GM12864 (cell line): Measurements from ENCODE around the gene MYL2.

Experiments used
- DNase-seq: peaks from one replicate; pipeline ENCODE4 v3.0.0-alpha.2; 2011; ENCODE audit warnings: low read depth
- H3K4me3 ChIP-seq: 2 replicates; pipeline ENCODE4 v1.5.1; 2011; ENCODE audit warnings: mild to moderate bottlenecking, low read depth, low read length, control low read depth
- TF ChIP-seq, protein P1 (sequence below): IDR thresholded peaks from 2 replicates; pipeline ENCODE4 v1.5.1; 2011; ENCODE audit warnings: low read depth, mild to moderate bottlenecking, moderate library complexity, low read length, control low read depth, inconsistent platforms; ENCODE audit errors: missing control alignments

The MYL2 gene

GRCh38 chr12:110948041-110948440 lies 27.7 kb upstream of the MYL2 start:
- TF ChIP-seq, protein P1, sequence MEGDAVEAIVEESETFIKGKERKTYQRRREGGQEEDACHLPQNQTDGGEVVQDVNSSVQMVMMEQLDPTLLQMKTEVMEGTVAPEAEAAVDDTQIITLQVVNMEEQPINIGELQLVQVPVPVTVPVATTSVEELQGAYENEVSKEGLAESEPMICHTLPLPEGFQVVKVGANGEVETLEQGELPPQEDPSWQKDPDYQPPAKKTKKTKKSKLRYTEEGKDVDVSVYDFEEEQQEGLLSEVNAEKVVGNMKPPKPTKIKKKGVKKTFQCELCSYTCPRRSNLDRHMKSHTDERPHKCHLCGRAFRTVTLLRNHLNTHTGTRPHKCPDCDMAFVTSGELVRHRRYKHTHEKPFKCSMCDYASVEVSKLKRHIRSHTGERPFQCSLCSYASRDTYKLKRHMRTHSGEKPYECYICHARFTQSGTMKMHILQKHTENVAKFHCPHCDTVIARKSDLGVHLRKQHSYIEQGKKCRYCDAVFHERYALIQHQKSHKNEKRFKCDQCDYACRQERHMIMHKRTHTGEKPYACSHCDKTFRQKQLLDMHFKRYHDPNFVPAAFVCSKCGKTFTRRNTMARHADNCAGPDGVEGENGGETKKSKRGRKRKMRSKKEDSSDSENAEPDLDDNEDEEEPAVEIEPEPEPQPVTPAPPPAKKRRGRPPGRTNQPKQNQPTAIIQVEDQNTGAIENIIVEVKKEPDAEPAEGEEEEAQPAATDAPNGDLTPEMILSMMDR: no peak
- DNase-seq: no peak

GRCh38 chr12:110943373-110943772 lies 23.0 kb upstream of the MYL2 start:
- DNase-seq: no peak
- TF ChIP-seq, protein P1: no peak
- H3K4me3 ChIP-seq: no peak overlapping the region

More at GRCh38 chr12:110948041-110948440, 27.7 kb upstream of the MYL2 start:
- H3K4me3 ChIP-seq: no peak overlapping the region

DNA sequence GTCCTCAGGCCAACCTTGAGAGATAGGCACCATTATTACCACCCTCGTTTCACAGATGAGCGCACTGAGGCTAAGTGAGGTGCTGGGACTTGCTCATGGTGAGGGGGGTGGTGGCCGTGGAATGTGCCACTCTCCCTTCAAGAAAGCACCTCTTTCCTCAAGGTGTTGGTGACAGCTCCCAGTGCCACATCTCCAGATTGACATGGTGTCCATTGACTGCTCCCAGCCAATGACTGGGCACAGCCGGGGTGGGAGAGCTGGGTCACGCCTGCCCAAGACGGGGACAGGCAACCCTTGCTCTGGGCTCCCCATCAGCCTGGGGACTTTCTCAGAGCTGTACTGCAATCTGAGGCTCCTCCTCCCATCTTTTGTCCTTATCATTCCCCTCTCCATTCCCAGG lies 21.0 kb upstream of the MYL2 start:
- TF ChIP-seq, protein P1: no peak
- DNase-seq: no peak
- no peak overlapping the region for H3K4me3 ChIP-seq

GRCh38 chr12:110940933-110941332 lies 20.6 kb upstream of the MYL2 start:
- no peak overlapping the region for H3K4me3 ChIP-seq
- DNase-seq: no peak
- TF ChIP-seq, protein P1: no peak

- no peak for DNase-seq
- no peak overlapping the region for H3K4me3 ChIP-seq
- TF ChIP-seq, protein P1: no peak
These were observed 19.9 kb upstream of the MYL2 start for GRCh38 chr12:110940296-110940695.

DNA sequence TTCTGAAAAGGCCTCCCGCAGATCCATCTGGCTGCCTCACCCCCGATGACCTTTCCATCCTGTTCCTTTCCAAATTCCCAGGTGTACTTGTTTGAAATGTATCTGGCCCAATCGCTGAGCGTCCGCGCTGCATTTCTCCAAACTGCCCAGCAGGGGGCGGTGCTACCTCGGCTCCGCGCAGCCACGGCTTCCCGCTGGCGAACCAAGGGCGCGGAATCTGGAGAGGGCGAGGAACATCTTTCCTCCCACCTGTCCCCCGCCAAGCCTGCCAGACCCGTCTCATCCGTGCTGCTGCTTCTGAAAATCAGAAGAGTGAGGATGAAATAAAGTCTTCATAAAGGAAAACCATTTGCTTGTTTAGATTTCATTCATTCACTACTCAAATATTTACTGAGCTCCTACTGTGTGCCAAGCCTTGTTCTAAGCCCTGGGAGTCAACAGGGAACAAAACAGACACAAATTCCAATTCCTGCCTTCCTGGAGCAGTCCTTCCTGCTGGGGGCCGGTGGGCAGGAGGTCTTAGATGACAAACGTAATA lies 16.8 kb upstream of the MYL2 start:
- no peak for DNase-seq
- no peak overlapping the region for H3K4me3 ChIP-seq
- TF ChIP-seq, protein P1: peak; percentile 93

DNA sequence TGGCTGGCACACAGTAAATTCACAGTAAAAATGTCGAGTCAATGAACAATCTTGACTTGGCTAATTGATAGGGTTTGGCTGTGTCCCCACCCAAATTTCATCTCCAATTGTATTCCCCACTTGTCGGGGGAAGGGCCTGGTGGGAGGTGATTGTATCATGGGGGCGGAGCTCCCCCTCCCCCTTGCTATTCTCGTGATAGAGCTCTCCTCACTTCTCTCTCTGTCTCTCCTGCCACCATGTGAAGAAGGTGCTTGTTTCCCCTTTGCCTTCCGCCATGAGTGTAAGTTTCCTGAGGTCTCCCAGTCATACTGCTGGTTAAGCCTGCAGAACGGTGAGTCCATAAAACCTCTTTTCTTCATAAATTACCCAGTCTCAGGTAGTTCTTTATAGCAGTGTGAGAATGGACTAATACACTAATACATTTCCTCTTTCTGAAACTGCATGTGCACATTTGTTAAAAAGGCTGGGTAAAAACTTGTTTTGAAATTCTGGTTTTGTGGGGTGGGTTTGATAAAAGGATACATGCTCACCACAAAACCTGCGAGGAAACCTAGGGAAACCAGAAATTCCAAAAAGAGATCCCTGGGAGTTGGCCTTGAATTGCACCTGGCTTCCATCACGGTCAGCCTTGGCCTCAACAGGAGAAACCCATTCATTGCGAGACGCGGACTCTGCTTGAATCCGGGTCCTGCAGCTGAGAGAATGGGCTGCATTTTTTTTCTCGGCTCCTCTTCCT lies 16.2 kb upstream of the MYL2 start:
- no peak overlapping the region for H3K4me3 ChIP-seq
- no peak for DNase-seq

More for the DNA sequence above, 16.2 kb upstream of the MYL2 start:
- TF ChIP-seq, protein P1: no peak
